ENCODE measurements around the gene RAB23.

- TF ChIP-seq EZH2 (IDR thresholded peaks at IDR 0.05; ENCODE audit: insufficient read depth, low read length) (no peak), CTCF (IDR thresholded peaks at IDR 0.05; ENCODE audit: insufficient read depth, low read depth, low read length) (no peak)
Measured at GRCh38 chr6:57142178-57142525, 80.0 kb downstream of the RAB23 start.
